Natural killer cell (primary cell): Measurements from ENCODE around the gene RBM47. TPM values are rescaled to one million over a fixed set of nuclear protein-coding genes. Genes with fewer than 3 reads are reported as not detected.

Experiments used
- ATAC-seq, 3 donors: fragments of 150-1000 bp in 2 of 3; fragments of 200-7000 bp in 1 of 3; cut with Tn5 transposase; 1 replicate in 1 of 3; 2 replicates in 2 of 3; pipeline ENCODE4 v1.10.0; 2021; ENCODE audit warnings: mild to moderate bottlenecking in 2 of 3, moderate library complexity in 2 of 3
- DNase-seq, 2 donors: peaks; one replicate each; pipeline versions ENCODE4 v3.0.0 to v3.0.0-alpha.2; 2013 to 2021; ENCODE audit warnings: mixed read lengths in 1 of 2
- H3K27ac ChIP-seq: one replicate; pipeline ENCODE4 v1.5.1; 2013; ENCODE audit warnings: mild to moderate bottlenecking, low read length
- H3K27me3 ChIP-seq: one replicate; pipeline ENCODE4 v1.6.1; 2013; ENCODE audit warnings: low read length; ENCODE audit not compliant: control insufficient read depth, insufficient read depth
- H3K36me3 ChIP-seq: one replicate; pipeline ENCODE4 v1.6.1; 2013; ENCODE audit warnings: low read length; ENCODE audit not compliant: control insufficient read depth, insufficient read depth
- H3K4me1 ChIP-seq: one replicate; pipeline ENCODE4 v1.6.1; 2013; ENCODE audit warnings: low read length; ENCODE audit not compliant: control insufficient read depth, insufficient read depth
- H3K4me3 ChIP-seq: one replicate; pipeline ENCODE4 v1.5.1; 2013; ENCODE audit warnings: low read length
- H3K9me3 ChIP-seq: one replicate; pipeline ENCODE4 v1.6.1; 2013; ENCODE audit warnings: low read length; ENCODE audit not compliant: control insufficient read depth, insufficient read depth
- H3K27ac Mint-ChIP-seq, 2 donors: one replicate each; pipeline ENCODE4 v1.8.0; 2022; ENCODE audit warnings: mild to moderate bottlenecking in 2 of 2, mixed read lengths in 2 of 2, moderate library complexity in 1 of 2
- H3K27me3 Mint-ChIP-seq, 2 donors: one replicate each; pipeline ENCODE4 v1.8.0; 2022; ENCODE audit warnings: low read depth in 2 of 2, mixed read lengths in 2 of 2
- H3K36me3 Mint-ChIP-seq: one replicate; pipeline ENCODE4 v1.8.0; 2022; ENCODE audit warnings: mixed read lengths
- H3K4me1 Mint-ChIP-seq, 2 donors: one replicate each; pipeline ENCODE4 v1.8.0; 2022; ENCODE audit warnings: mixed read lengths in 2 of 2
- H3K4me3 Mint-ChIP-seq: one replicate; pipeline ENCODE4 v1.8.0; 2022; ENCODE audit warnings: mild to moderate bottlenecking, moderate library complexity, mixed read lengths
- H3K9me3 Mint-ChIP-seq, 2 donors: one replicate each; pipeline ENCODE4 v1.8.0; 2022; ENCODE audit warnings: mixed read lengths in 2 of 2
- WGBS: methylation state at CpG from one replicate; pipeline ENCODE4 v1.1.7; 2013; ENCODE audit warnings: missing lambda C conversion rate; ENCODE audit not compliant: insufficient coverage; 5-methylcytosine and 5-hydroxymethylcytosine counted together
- intact Hi-C: fragments of 100-400 bp; cut with micrococcal nuclease; formaldehyde crosslinking; loops from one replicate; pipeline ENCODE4 v1.14.2; 2022
- total RNA-seq, 4 donors: library from RNA; stranded (reverse); fragments of 120-200 nt in 1 of 4; gene quantifications; one replicate each; pipeline versions ENCODE4 v1.2.3 to v1.2.4, GENCODE V29; 2013 to 2022
- TF ChIP-seq, protein P1 (sequence below): fragments of 200-600 bp; IDR thresholded peaks from one replicate; pipeline ENCODE4 v1.8.0; 2022; ENCODE audit warnings: antibody characterized with exemption

Gene RBM47
- total RNA-seq, 3 donors from 2014 or later (not counting 1 experiment from before 2014, with no cell fraction given), result 2.0 to 7.7 (median 3.9) TPM

DNA sequence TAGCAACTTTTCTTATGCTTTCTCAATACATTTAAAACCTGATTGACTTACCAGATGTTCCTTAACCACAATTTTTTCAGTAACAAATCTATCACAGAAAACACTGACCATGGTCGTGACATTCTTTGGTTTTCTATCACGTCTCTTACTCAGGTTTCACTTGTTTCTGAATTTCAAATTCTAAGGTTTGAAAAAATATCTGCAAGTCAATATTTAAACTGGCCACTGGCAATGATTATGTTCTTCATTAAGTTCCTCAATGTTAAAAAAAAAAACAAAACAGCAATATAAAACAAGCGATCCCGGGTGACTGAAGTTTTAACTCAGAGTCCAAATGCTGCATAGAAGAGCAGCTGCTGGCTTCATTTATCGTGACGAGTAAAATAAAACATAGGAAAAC lies 128.9 kb downstream of the RBM47 start:
- Mint-ChIP-seq H3K36me3 (no peaks in the 10 kb centered on the region), H3K4me1 (no peaks in the 10 kb centered on the region), H3K9me3 (no peaks in the 10 kb centered on the region), H3K27ac (no peak overlapping the region), H3K27me3 (peaks cover 0 to 1% of the 10 kb centered on the region in 2 donors), H3K4me3 (no peak overlapping the region)
- Histone ChIP-seq H3K4me3 (no peak overlapping the region), H3K36me3 (no peaks in the 10 kb centered on the region), H3K9me3 (no peaks in the 10 kb centered on the region), H3K27me3 (no peaks in the 10 kb centered on the region), H3K4me1 (no peaks in the 10 kb centered on the region), H3K27ac (no peak overlapping the region)
- TF ChIP-seq, protein P1, sequence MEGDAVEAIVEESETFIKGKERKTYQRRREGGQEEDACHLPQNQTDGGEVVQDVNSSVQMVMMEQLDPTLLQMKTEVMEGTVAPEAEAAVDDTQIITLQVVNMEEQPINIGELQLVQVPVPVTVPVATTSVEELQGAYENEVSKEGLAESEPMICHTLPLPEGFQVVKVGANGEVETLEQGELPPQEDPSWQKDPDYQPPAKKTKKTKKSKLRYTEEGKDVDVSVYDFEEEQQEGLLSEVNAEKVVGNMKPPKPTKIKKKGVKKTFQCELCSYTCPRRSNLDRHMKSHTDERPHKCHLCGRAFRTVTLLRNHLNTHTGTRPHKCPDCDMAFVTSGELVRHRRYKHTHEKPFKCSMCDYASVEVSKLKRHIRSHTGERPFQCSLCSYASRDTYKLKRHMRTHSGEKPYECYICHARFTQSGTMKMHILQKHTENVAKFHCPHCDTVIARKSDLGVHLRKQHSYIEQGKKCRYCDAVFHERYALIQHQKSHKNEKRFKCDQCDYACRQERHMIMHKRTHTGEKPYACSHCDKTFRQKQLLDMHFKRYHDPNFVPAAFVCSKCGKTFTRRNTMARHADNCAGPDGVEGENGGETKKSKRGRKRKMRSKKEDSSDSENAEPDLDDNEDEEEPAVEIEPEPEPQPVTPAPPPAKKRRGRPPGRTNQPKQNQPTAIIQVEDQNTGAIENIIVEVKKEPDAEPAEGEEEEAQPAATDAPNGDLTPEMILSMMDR, result no peak
- intact Hi-C loops, result no loop called here
- no peak for ATAC-seq
- DNase-seq, result no peak
- WGBS, result 79% methylated on average over 6 of the region's 6 CpGs

- Histone ChIP-seq H3K27ac (no peak overlapping the region), H3K27me3 (no peaks in the 10 kb centered on the region), H3K4me3 (no peak overlapping the region), H3K9me3 (no peaks in the 10 kb centered on the region), H3K36me3 (no peaks in the 10 kb centered on the region), H3K4me1 (no peaks in the 10 kb centered on the region)
- H3K9me3 Mint-ChIP-seq, result no peaks in the 10 kb centered on the region
- ATAC-seq (no peak), DNase-seq (no peak)
- WGBS, result 97% methylated on average over 3 of the region's 3 CpGs
- H3K4me3 Mint-ChIP-seq, result no peak overlapping the region
- H3K27ac Mint-ChIP-seq, result no peak overlapping the region
- intact Hi-C loops, result no loop called here
- no peaks in the 10 kb centered on the region for H3K36me3 Mint-ChIP-seq
- peaks cover 3 to 20% of the 10 kb centered on the region in 2 donors for H3K27me3 Mint-ChIP-seq
- H3K4me1 Mint-ChIP-seq, result no peaks in the 10 kb centered on the region
- TF ChIP-seq, protein P1, result no peak
Measured at GRCh38 chr4:40493160-40493559, 136.5 kb downstream of the RBM47 start.

- Mint-ChIP-seq H3K27ac (no peak overlapping the region), H3K4me3 (no peak overlapping the region), H3K27me3 (peaks cover 3 to 20% of the 10 kb centered on the region in 2 donors), H3K4me1 (no peaks in the 10 kb centered on the region), H3K9me3 (no peaks in the 10 kb centered on the region), H3K36me3 (no peaks in the 10 kb centered on the region)
- ATAC-seq, result no peak
- TF ChIP-seq, protein P1, result no peak
- no peaks in the 10 kb centered on the region for H3K9me3 ChIP-seq
- H3K4me1 ChIP-seq, result no peaks in the 10 kb centered on the region
- H3K27ac ChIP-seq, result no peak overlapping the region
- no peak for DNase-seq
- H3K27me3 ChIP-seq, result no peaks in the 10 kb centered on the region
- no CpG with 5 or more reads among the region's 3 CpGs for WGBS
- intact Hi-C loops, result no loop called here
- H3K36me3 ChIP-seq, result no peaks in the 10 kb centered on the region
- no peak overlapping the region for H3K4me3 ChIP-seq
Measured at GRCh38 chr4:40492691-40493090, 137.0 kb downstream of the RBM47 start.

DNA sequence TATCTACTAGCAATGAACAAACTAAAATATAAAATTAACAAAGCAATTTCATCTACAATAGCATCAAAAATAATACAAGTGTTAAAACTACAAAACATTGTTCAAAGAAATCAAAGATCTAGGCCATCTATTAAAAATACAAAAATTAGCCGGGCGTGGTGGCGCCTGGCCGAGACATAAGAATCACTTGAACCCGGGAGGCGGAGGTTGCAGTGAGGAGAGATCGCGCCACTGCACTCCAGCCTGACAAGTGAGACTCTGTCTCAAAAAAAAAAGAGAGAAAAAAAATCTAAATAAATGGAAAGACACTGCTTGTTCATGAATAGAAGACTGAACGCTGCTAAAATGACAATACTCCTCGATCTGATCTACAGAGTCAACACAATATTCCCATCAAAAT lies 139.2 kb downstream of the RBM47 start:
- intact Hi-C loops, result no loop called here
- TF ChIP-seq, protein P1, result no peak
- Histone ChIP-seq H3K27ac (no peak overlapping the region), H3K36me3 (no peaks in the 10 kb centered on the region), H3K4me1 (no peaks in the 10 kb centered on the region), H3K4me3 (no peak overlapping the region), H3K9me3 (no peaks in the 10 kb centered on the region), H3K27me3 (no peaks in the 10 kb centered on the region)
- no peak overlapping the region for H3K27ac Mint-ChIP-seq
- no peak overlapping the region for H3K4me3 Mint-ChIP-seq
- no peaks in the 10 kb centered on the region for H3K4me1 Mint-ChIP-seq
- ATAC-seq (no peak), DNase-seq (no peak)
- 96% methylated on average over 7 of the region's 10 CpGs for WGBS
- H3K9me3 Mint-ChIP-seq, result no peaks in the 10 kb centered on the region
- no peaks in the 10 kb centered on the region for H3K36me3 Mint-ChIP-seq
- peaks cover 0 to 20% of the 10 kb centered on the region in 2 donors for H3K27me3 Mint-ChIP-seq
